DND-41 (cell line): Measurements from ENCODE around the gene YTHDC1.

Source experiments
- ATAC-seq: fragments of 200-7000 bp; cut with Tn5 transposase; 3 replicates; pipeline ENCODE4 v1.9.1; 2021; ENCODE audit warnings: low read depth; ENCODE audit not compliant: insufficient read depth
- DNase-seq: peaks from one replicate; pipeline ENCODE4 v3.0.0-alpha.2; 2020
- H2AFZ ChIP-seq: 2 replicates; pipeline ENCODE4 v1.6.0; 2012; ENCODE audit warnings: low read depth, low read length
- H3K27ac ChIP-seq: 2 replicates; pipeline ENCODE4 v1.5.1; 2012; ENCODE audit warnings: low read length, inconsistent platforms
- H3K27me3 ChIP-seq: fragments of 200-600 bp; sonication (generic); 2 replicates; pipeline ENCODE4 v1.6.0; 2012; ENCODE audit warnings: low read length, mild to moderate bottlenecking, inconsistent platforms; ENCODE audit not compliant: insufficient read depth, poor library complexity
- H3K36me3 ChIP-seq: 2 replicates; pipeline ENCODE4 v1.5.1; 2012; ENCODE audit warnings: low read length, inconsistent platforms; ENCODE audit not compliant: insufficient read depth
- H3K4me1 ChIP-seq: 2 replicates; pipeline ENCODE4 v1.5.1; 2012; ENCODE audit warnings: mild to moderate bottlenecking, low read length; ENCODE audit not compliant: insufficient read depth
- H3K4me2 ChIP-seq: 2 replicates; pipeline ENCODE4 v1.6.0; 2012; ENCODE audit warnings: mild to moderate bottlenecking, moderate library complexity, low read length, inconsistent platforms; ENCODE audit not compliant: insufficient read depth
- H3K4me3 ChIP-seq, 2 experiments: fragments of 200-600 bp in 1 of 2; shearing (Covaris generic) in 1 of 2; 2 replicates each; pipeline ENCODE4 v1.5.1; 2012 to 2016; ENCODE audit warnings: inconsistent platforms in 2 of 2, low read length in 2 of 2, mild to moderate bottlenecking in 2 of 2, low read depth in 1 of 2, moderate library complexity in 1 of 2
- H3K79me2 ChIP-seq: 2 replicates; pipeline ENCODE4 v1.6.0; 2012; ENCODE audit warnings: low read length, inconsistent platforms; ENCODE audit not compliant: insufficient read depth
- H3K9ac ChIP-seq: 2 replicates; pipeline ENCODE4 v1.6.0; 2012; ENCODE audit warnings: low read depth, mild to moderate bottlenecking, inconsistent platforms, low read length, moderate library complexity
- H3K9me3 ChIP-seq: 2 replicates; pipeline ENCODE4 v1.5.1; 2012; ENCODE audit warnings: low read length, moderate library complexity, mild to moderate bottlenecking, inconsistent platforms; ENCODE audit not compliant: insufficient read depth, severe bottlenecking
- H4K20me1 ChIP-seq: 2 replicates; pipeline ENCODE4 v1.6.0; 2012; ENCODE audit warnings: low read length; ENCODE audit not compliant: insufficient read depth
- CTCF ChIP-seq: IDR thresholded peaks from 2 replicates; pipeline ENCODE4 v1.5.1; 2012; ENCODE audit warnings: borderline replicate concordance, low read length, moderate library complexity, mild to moderate bottlenecking; ENCODE audit not compliant: poor library complexity, severe bottlenecking; ENCODE audit errors: extremely low read depth
- EZH2 ChIP-seq: IDR thresholded peaks from 3 replicates; pipeline ENCODE4 v1.6.1; 2012; ENCODE audit warnings: borderline replicate concordance, low read depth, mild to moderate bottlenecking, moderate library complexity, low read length, inconsistent platforms; ENCODE audit not compliant: severe bottlenecking

YTHDC1 gene

GRCh38 chr4:68368691-68369131 lies 18.8 kb upstream of the YTHDC1 start:
- DNase-seq (no peak), ATAC-seq (no peak)
- Histone ChIP-seq H3K36me3 (no peaks in the 10 kb centered on the region), H3K4me2 (no peak overlapping the region), H3K4me1 (no peaks in the 10 kb centered on the region), H3K9ac (no peak overlapping the region), H3K27ac (no peak overlapping the region), H3K79me2 (no peaks in the 10 kb centered on the region), H3K27me3 (peaks cover 3% of the 10 kb centered on the region), H4K20me1 (no peaks in the 10 kb centered on the region), H2AFZ (no peak overlapping the region), H3K9me3 (no peaks in the 10 kb centered on the region), H3K4me3 (no peak overlapping the region)
- TF ChIP-seq CTCF (no peak), EZH2 (no peak)

GRCh38 chr4:68367835-68368234 lies 17.9 kb upstream of the YTHDC1 start:
- ATAC-seq, result no peak
- H3K27me3 ChIP-seq, result peaks cover 3% of the 10 kb centered on the region
- H4K20me1 ChIP-seq, result no peaks in the 10 kb centered on the region
- no peak overlapping the region for H3K4me3 ChIP-seq
- no peak overlapping the region for H3K27ac ChIP-seq
- H3K4me2 ChIP-seq, result no peak overlapping the region
- H2AFZ ChIP-seq, result no peak overlapping the region
- H3K79me2 ChIP-seq, result no peaks in the 10 kb centered on the region
- TF ChIP-seq CTCF, result no peak
- no peak for TF ChIP-seq EZH2
- no peaks in the 10 kb centered on the region for H3K9me3 ChIP-seq
- no peaks in the 10 kb centered on the region for H3K4me1 ChIP-seq
- no peak for DNase-seq
- H3K36me3 ChIP-seq, result no peaks in the 10 kb centered on the region
- H3K9ac ChIP-seq, result no peak overlapping the region

- Histone ChIP-seq H3K4me3 (no peak overlapping the region), H3K27ac (no peak overlapping the region), H3K9ac (no peak overlapping the region), H3K27me3 (no peaks in the 10 kb centered on the region), H3K79me2 (no peaks in the 10 kb centered on the region), H2AFZ (no peak overlapping the region), H3K4me2 (no peak overlapping the region), H3K9me3 (no peaks in the 10 kb centered on the region), H3K4me1 (no peaks in the 10 kb centered on the region), H3K36me3 (no peaks in the 10 kb centered on the region), H4K20me1 (no peaks in the 10 kb centered on the region)
- DNase-seq (no peak), ATAC-seq (no peak)
- TF ChIP-seq EZH2 (no peak), CTCF (no peak)
These were observed 16.7 kb upstream of the YTHDC1 start for GRCh38 chr4:68366600-68366999.

GRCh38 chr4:68365068-68365467 lies 15.2 kb upstream of the YTHDC1 start:
- Histone ChIP-seq H3K4me3 (no peak overlapping the region), H3K27ac (no peak overlapping the region), H3K4me2 (no peak overlapping the region), H3K79me2 (no peaks in the 10 kb centered on the region), H2AFZ (no peak overlapping the region), H3K4me1 (no peaks in the 10 kb centered on the region), H3K9ac (no peak overlapping the region), H4K20me1 (no peaks in the 10 kb centered on the region), H3K9me3 (no peaks in the 10 kb centered on the region), H3K36me3 (no peaks in the 10 kb centered on the region), H3K27me3 (no peaks in the 10 kb centered on the region)
- TF ChIP-seq EZH2, result no peak
- TF ChIP-seq CTCF, result no peak
- DNase-seq (no peak), ATAC-seq (no peak)
